ENCODE measurements around the gene SNRPD2. TPM values are rescaled to one million over a fixed set of nuclear protein-coding genes. Genes with fewer than 3 reads are reported as not detected.

The SNRPD2 gene
- total and polyA plus RNA-seq, 8 donors = 276 to 392 (median 334) TPM

DNA sequence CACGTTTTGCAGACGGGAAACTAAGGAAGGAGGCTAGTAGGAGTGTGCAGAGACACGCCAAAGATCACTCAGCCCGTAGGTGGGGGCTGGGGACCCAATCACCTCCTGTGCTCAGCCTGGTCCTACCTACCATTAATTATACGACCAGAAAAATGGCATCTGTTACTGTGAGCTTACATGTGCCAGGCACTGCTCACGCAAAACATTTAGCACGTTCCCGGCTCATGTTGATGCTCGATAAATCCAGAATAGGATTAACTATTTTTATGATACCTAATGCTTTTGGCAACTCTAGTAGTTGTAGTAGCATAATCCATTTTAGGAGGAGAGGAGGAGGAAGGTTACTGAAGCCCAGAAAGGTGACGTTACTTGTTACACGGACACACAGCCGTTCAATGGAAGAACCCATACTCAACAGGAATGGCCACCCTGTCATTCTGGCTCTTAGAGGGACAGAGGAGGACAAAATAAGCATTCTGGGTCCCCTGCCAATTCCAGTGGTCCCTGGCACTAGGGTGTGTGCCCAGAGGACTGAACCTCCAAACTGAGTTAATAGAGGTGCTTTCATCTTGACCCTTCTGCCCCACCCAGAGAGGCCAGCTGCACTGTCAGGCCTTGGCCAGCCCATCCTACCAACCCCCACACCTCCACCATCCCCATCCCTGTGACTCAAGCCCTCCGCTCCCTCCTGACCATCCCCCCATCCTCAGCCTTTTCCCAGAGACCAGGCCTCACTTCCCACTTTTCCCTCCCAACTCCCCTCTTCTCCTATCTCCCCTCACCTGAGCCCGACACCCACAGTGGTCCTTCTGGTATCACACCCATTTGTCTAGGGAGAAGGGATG lies 47.6 kb downstream of the SNRPD2 start:
- no peaks in the 10 kb centered on the region for H3K36me3 ChIP-seq
- H3K27ac ChIP-seq = no peak overlapping the region
- ATAC-seq (no peak), DNase-seq (no peak)
- peaks cover 14 to 55% of the 10 kb centered on the region in 2 donors for H3K4me1 ChIP-seq
- H3K9me3 ChIP-seq = no peaks in the 10 kb centered on the region
- no peak overlapping the region for H3K4me3 ChIP-seq
- intact Hi-C loops (cut with DNase I) = loop anchor here in 1 of 2 donors (5.0 kb wide), 1 partner anchor 122 kb away; no protein-coding TSS in a partner anchor
- H3K27me3 ChIP-seq = peaks cover 4 to 39% of the 10 kb centered on the region in 2 donors
- TF ChIP-seq, protein P1, sequence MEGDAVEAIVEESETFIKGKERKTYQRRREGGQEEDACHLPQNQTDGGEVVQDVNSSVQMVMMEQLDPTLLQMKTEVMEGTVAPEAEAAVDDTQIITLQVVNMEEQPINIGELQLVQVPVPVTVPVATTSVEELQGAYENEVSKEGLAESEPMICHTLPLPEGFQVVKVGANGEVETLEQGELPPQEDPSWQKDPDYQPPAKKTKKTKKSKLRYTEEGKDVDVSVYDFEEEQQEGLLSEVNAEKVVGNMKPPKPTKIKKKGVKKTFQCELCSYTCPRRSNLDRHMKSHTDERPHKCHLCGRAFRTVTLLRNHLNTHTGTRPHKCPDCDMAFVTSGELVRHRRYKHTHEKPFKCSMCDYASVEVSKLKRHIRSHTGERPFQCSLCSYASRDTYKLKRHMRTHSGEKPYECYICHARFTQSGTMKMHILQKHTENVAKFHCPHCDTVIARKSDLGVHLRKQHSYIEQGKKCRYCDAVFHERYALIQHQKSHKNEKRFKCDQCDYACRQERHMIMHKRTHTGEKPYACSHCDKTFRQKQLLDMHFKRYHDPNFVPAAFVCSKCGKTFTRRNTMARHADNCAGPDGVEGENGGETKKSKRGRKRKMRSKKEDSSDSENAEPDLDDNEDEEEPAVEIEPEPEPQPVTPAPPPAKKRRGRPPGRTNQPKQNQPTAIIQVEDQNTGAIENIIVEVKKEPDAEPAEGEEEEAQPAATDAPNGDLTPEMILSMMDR (IDR thresholded peaks at IDR 0.05) = no peak

DNA sequence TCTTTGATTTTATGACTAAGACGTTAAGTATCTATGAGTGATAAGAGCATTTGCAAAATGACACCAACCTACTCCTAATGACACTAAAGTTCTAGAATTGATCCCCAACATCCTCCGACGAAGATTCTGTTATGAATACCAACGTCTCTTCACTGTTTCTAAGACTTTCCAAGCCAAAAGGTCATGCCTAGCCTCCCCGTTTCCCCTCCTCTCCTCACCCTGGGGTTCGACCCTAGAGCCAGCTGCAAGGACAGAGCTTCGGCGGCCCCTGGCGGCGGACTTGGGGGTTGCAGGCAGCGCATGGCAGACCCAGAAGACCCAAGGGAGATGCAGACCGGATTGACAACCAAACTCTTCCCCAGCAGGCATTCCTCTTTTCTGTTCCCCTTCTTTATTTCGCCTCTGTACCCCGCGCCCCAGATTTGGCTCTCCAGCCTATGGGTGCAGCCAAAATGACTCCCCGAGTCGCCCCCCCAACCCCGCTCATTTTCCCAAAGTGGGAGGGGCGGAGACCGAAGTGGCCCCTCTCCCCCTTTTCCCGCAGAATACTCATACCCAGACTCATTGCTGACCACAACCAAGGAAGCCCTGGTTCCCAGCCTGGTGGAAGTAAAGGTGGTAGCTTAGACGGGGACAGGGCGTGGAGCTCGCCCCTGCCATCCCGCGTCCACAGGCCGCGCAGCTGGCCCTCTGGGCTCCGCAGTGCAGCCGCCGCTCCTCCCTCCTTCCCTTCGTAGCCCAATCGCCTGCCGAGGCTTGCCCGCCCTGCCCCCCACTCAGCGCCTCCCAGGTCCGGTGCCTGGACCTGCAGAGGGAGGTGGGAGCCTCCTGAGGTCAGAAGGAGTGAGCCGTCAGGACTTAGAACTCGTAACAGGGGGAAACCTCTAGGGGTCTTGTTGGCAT lies 48.5 kb downstream of the SNRPD2 start:
- Histone ChIP-seq H3K9me3 (no peaks in the 10 kb centered on the region), H3K36me3 (no peaks in the 10 kb centered on the region), H3K27me3 (peaks cover 4 to 39% of the 10 kb centered on the region in 2 donors), H3K4me3 (peak overlapping the region in 1 of 2 donors; percentile 42), H3K27ac (peak overlapping the region in 1 of 2 donors; percentile 92), H3K4me1 (peaks cover 17 to 61% of the 10 kb centered on the region in 2 donors)
- ATAC-seq (peak; percentile 46), DNase-seq (peak; percentile 82 to 96 (median 86))
- intact Hi-C loops (cut with DNase I) = loop anchor here in 1 of 2 donors (5.0 kb wide), 1 partner anchor 121 kb away; no protein-coding TSS in a partner anchor
- TF ChIP-seq, protein P1 (IDR thresholded peaks at IDR 0.05) = peak; percentile 97 to 98

- TF ChIP-seq, protein P1 (IDR thresholded peaks at IDR 0.05) = no peak
- Histone ChIP-seq H3K27ac (peak overlapping the region; percentile 80 to 92), H3K27me3 (peaks cover 4 to 33% of the 10 kb centered on the region in 2 donors), H3K4me1 (peaks cover 20 to 63% of the 10 kb centered on the region in 2 donors), H3K36me3 (no peaks in the 10 kb centered on the region), H3K4me3 (peak overlapping the region; percentile 27 to 42), H3K9me3 (no peaks in the 10 kb centered on the region)
- DNase-seq (peak in 3 of 4 donors; percentile 79 to 92 (median 90)), ATAC-seq (peak; percentile 81)
- intact Hi-C loops (cut with DNase I) = loop anchor here in 1 of 2 donors (5.0 kb wide), 1 partner anchor 119 kb away; no protein-coding TSS in a partner anchor
Measured at GRCh38 chr19:45641274-45642105, 50.3 kb downstream of the SNRPD2 start.

DNA sequence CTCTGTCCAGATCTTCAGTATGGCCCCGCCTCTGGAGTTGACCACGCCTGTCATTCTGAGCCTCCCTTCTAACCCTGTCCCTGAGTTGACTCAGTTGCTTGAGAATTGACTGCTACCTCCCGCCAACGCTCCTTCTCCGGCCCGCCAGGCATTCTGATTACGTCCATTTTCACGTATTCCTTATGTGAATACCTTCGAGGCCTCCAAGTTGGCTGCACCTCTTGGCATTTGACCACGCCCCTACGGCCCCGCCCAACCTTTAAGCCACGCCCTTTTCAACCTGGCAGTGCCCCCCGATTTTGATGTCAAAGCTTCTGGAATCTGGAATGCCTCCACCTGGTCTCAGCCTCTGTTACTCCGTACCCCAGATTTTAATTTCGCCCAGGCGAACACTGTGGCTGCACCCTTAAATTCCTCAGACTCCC lies 50.9 kb downstream of the SNRPD2 start:
- H3K9me3 ChIP-seq = no peaks in the 10 kb centered on the region
- H3K27ac ChIP-seq = peak overlapping the region; percentile 80 to 92
- no peaks in the 10 kb centered on the region for H3K36me3 ChIP-seq
- ATAC-seq (no peak), DNase-seq (peak in 1 of 4 donors; percentile 48)
- peaks cover 17 to 57% of the 10 kb centered on the region in 2 donors for H3K4me1 ChIP-seq
- intact Hi-C loops (cut with DNase I) = loop anchor here in 1 of 2 donors (5.0 kb wide), 1 partner anchor 119 kb away; no protein-coding TSS in a partner anchor
- TF ChIP-seq, protein P1 (IDR thresholded peaks at IDR 0.05) = no peak
- peaks cover 4 to 26% of the 10 kb centered on the region in 2 donors for H3K27me3 ChIP-seq
- peak overlapping the region in 1 of 2 donors; percentile 42 for H3K4me3 ChIP-seq

Data from left lung (tissue), 10 donors.